Measurements from ENCODE around the gene TNIP1.

DNA sequence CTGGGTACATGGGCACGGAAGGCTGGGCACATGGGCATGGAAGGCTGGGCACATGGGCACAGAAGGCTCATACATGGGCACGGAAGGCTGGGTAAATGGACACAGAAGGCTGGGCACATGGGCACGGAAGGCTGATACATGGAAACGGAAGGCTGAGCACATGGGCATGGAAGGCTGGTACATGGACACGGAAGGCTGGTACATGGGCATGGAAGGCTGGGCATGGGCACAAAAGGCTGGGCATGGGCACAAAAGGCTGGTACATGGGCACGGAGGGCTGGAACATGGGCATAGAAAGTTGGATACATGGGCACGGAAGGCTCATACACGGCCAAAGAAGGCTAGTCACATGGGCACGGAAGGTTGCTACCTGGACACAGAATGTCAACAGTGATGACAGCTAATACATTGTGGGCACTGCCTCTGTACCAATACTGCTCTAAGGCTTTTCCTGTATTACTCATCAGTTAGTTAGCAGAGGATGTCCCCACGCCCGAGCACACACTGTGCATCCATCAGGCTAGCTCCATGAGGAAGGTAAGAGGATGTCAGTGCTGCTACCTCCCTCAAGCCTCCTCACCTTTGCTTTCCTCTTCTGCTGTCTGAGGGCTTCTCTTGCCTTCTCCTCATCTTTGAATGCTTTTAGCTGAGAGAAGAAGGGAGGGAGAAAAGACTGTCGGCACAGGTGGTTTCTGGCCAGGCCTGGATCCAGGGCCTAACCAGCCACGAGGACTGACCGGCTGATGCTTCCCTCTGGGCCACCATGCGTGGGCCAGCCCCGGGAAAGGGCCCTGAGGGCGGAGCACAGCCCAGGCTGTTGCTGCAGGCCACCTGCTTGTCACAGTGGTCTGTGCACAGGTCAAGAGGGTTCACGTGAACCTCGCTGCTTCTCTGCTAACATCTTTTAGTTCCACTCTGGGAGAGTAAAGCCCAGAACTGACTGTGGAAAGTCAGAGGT lies 46.1 kb downstream of the TNIP1 start:
- TF ChIP-seq EZH2 (IDR thresholded peaks at IDR 0.05; ENCODE audit: low read depth): no peak
- TF ChIP-seq, protein P1, sequence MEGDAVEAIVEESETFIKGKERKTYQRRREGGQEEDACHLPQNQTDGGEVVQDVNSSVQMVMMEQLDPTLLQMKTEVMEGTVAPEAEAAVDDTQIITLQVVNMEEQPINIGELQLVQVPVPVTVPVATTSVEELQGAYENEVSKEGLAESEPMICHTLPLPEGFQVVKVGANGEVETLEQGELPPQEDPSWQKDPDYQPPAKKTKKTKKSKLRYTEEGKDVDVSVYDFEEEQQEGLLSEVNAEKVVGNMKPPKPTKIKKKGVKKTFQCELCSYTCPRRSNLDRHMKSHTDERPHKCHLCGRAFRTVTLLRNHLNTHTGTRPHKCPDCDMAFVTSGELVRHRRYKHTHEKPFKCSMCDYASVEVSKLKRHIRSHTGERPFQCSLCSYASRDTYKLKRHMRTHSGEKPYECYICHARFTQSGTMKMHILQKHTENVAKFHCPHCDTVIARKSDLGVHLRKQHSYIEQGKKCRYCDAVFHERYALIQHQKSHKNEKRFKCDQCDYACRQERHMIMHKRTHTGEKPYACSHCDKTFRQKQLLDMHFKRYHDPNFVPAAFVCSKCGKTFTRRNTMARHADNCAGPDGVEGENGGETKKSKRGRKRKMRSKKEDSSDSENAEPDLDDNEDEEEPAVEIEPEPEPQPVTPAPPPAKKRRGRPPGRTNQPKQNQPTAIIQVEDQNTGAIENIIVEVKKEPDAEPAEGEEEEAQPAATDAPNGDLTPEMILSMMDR (conservative IDR thresholded peaks at IDR 0.05): no peak
